Gastroesophageal sphincter (tissue), 3 donors: ENCODE results near the gene ARHGAP22.

Experiments used
- POLR2AphosphoS5 ChIP-seq: sonication (generic); formaldehyde crosslinking; IDR thresholded peaks from one replicate; pipeline ENCODE4 v1.6.1; 2017; ENCODE audit warnings: antibody characterized with exemption
- TF ChIP-seq, protein P1 (sequence below), 4 experiments: fragments of 200-600 bp in 2 of 4; fragments of 450-650 bp in 2 of 4; sonication (generic) in 1 of 4; IDR thresholded peaks; one replicate each; pipeline ENCODE4 v1.5.1; 2017 to 2019; ENCODE audit warnings: antibody characterized with exemption in 4 of 4, mild to moderate bottlenecking in 2 of 4, moderate library complexity in 2 of 4

DNA sequence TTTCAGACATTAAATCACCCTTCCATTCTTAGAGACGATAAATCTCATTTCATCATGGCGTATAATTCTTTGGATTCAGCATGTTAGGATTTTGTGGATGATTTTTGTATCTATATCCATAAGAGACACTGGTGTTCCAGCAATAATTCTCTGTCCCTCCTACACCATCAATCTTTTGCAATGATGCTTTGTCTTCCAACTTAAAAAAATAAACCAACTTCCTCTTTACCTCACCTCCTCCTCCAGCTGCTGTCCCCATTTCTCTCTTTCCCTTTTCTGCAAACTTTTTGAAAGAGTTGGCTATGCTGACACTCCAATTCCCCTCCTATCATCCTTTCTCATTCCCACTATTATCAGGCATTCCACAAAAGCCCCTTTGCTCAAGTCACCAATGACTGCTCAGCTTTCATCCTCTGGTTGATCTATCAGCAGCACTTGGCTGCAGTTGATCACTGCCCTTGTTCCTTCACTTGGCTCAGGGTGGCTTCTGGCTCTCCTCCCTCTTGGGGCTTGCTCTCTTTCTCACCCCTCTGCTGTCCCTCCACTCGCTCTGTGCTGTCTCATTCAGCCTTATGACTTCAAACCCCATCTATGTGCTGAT lies 130.0 kb downstream of the ARHGAP22 start:
- TF ChIP-seq POLR2AphosphoS5 = no peak
- TF ChIP-seq, protein P1, sequence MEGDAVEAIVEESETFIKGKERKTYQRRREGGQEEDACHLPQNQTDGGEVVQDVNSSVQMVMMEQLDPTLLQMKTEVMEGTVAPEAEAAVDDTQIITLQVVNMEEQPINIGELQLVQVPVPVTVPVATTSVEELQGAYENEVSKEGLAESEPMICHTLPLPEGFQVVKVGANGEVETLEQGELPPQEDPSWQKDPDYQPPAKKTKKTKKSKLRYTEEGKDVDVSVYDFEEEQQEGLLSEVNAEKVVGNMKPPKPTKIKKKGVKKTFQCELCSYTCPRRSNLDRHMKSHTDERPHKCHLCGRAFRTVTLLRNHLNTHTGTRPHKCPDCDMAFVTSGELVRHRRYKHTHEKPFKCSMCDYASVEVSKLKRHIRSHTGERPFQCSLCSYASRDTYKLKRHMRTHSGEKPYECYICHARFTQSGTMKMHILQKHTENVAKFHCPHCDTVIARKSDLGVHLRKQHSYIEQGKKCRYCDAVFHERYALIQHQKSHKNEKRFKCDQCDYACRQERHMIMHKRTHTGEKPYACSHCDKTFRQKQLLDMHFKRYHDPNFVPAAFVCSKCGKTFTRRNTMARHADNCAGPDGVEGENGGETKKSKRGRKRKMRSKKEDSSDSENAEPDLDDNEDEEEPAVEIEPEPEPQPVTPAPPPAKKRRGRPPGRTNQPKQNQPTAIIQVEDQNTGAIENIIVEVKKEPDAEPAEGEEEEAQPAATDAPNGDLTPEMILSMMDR (IDR thresholded peaks at IDR 0.05) = no peak
